ENCODE data around the gene AFAP1.

GRCh38 chr4:7959078-7959477 lies 19.4 kb upstream of the AFAP1 start:
- TF ChIP-seq TAF1 (IDR thresholded peaks at IDR 0.05; ENCODE audit: borderline replicate concordance, insufficient read depth, low read length) = no peak
- no peak for TF ChIP-seq POLR2AphosphoS5 (IDR thresholded peaks at IDR 0.05; ENCODE audit: low read depth, low read length)
- no peak for TF ChIP-seq SIN3A (IDR thresholded peaks at IDR 0.05; ENCODE audit: borderline replicate concordance, insufficient read depth, low read length)
- TF ChIP-seq REST (IDR thresholded peaks at IDR 0.05; ENCODE audit: insufficient read depth in 1 of 2, low read depth in 2 of 2, low read length in 2 of 2) = no peak

Data from PFSK-1 (cell line).